NCI-H2196 (cell line): ENCODE data around the gene MIER2.
"Not testable (repeated sequence)": the region's sequence is repeated elsewhere in the genome, so short reads cannot be mapped to it uniquely, and the experiment has no call there.

Experiments used
- DNase-seq: peaks from one replicate; lab custom pipeline; 2025; ENCODE audit not compliant: unreplicated experiment; lab: John Stamatoyannopoulos, UW

Gene MIER2

DNA sequence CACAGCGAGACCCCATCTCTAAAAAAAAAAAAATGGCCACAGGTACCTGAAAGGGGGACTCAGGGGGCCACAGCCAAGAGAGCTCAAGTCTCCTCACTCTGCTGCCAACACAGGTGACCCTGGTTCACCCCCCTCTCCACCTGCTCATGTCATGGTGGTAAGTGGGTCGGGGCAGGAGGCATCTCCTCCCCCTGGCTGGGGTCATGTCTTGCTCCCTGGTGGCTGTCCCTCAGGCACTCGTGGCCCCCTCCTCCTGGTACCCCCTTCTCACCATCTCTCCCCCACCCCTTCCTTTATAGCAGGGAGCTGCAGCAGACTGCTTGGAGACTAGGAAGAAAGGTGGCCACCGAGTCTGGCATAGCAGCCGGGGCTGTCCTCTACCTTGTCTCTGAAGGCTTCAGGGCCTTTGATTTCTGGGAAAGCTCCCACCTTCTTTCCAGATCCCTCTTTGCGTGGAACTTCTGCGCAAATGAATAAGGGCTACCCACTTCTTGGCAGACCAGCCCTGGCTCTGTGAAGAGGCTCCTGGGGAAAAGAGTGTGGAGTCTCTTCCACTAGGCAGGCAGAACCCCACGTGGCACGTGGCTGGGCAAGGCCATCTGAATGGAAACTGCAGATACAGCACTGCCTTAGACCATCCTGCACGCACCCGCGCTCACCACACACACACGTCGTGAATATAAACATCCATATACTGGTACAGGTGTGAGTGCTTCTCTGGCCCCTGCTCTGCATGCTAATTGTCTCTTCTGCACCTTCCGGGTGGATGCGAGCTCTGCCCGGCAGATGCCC is 20.1 kb upstream of the MIER2 start:
- no peak for DNase-seq

DNA sequence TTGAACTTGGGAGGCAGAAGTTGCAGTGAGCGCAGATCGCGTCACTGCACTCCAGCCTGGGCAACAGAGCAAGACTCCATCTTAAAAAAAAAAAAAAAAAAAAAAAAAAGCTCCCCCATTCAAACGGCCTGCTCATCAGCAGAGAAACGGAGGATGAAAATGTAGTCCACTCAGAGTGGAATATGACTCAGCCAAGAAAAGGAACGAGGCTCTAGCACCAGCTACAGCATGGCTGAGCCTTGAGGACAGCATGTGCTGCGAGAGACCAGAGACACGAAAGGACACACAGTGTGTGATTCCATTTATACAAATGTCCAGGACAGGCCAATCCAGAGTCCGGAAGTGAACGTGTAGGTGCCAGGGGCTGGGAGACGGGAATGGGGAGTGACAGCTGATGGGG is 18.1 kb upstream of the MIER2 start:
- DNase-seq: no peak

- no peak for DNase-seq
Observed at GRCh38 chr19:362154-362553, 17.6 kb upstream of the MIER2 start.

GRCh38 chr19:359653-359925 is 15.0 kb upstream of the MIER2 start:
- DNase-seq: no peak

GRCh38 chr19:355536-355935 is 10.9 kb upstream of the MIER2 start:
- not testable (repeated sequence) for DNase-seq

- no peak for DNase-seq
Observed at GRCh38 chr19:355134-355533, 10.5 kb upstream of the MIER2 start.

GRCh38 chr19:351976-352625 is 7.5 kb upstream of the MIER2 start:
- no peak for DNase-seq

- no peak for DNase-seq
Observed at GRCh38 chr19:347946-348861, 3.6 kb upstream of the MIER2 start.

GRCh38 chr19:345320-345879 is 804 bp upstream of the MIER2 start:
- DNase-seq: no peak

- peak; percentile 65 for DNase-seq
Observed at GRCh38 chr19:343941-344624, 513 bp downstream of the MIER2 start.

- no peak for DNase-seq
Observed at GRCh38 chr19:343451-343931, 1.1 kb downstream of the MIER2 start.

GRCh38 chr19:342801-343421 is 1.7 kb downstream of the MIER2 start:
- DNase-seq: no peak

DNA sequence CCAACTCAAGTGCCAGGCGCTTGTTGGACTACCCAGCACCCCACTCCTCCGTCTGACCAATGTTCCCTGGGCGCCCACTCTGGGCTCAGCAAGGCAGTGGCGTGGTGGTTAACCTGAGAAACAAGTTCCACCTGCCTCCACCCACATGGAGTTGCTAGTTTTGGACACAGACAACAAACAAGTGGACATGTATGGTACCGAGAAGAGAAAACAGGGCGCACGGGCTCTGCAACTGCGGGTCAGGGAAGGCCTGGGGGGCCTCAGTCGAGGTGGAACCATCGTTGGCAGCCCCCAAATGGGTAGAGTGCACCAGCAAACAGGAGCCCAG is 2.5 kb downstream of the MIER2 start:
- DNase-seq: no peak

DNA sequence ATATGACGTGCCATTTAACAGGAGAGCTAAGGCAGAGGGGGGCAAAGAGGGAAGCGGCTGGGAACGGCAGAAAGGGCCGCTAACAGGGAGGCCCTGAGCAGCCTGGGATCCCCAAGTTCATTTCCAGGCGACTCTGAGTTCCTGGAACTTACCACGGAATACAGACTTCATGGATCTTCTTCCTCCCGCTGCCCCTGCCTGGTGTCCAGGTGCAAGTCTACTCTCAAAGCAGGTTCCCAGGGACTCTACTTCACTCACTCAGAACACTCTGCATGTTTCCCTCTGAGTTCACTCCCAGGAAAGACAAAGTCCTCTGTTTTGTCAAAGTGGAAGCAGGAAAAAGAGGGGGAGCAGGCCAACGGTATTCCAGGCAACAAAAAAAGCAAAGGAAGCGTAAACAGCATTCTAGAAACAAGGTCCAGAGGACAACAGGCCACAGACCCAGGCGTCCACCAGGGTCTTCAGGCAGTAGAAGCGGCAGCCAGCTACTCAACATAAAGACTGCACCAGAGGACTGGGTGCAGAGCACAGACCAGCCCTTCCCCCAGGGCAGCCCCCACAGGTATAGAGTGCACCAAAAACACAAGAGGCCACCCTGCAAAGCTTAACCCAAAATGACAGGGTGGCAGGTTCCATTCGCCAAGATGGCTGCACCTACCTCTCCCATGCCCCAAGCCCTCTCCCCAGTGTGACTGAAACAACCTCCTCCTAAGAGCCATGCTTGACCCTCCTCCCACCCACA is 3.0 kb downstream of the MIER2 start:
- no peak for DNase-seq

GRCh38 chr19:340620-341385 is 3.8 kb downstream of the MIER2 start:
- DNase-seq: no peak

- DNase-seq: no peak
Observed at GRCh38 chr19:339262-339887, 5.2 kb downstream of the MIER2 start.

- no peak for DNase-seq
Observed at GRCh38 chr19:338421-338820, 6.2 kb downstream of the MIER2 start.

DNA sequence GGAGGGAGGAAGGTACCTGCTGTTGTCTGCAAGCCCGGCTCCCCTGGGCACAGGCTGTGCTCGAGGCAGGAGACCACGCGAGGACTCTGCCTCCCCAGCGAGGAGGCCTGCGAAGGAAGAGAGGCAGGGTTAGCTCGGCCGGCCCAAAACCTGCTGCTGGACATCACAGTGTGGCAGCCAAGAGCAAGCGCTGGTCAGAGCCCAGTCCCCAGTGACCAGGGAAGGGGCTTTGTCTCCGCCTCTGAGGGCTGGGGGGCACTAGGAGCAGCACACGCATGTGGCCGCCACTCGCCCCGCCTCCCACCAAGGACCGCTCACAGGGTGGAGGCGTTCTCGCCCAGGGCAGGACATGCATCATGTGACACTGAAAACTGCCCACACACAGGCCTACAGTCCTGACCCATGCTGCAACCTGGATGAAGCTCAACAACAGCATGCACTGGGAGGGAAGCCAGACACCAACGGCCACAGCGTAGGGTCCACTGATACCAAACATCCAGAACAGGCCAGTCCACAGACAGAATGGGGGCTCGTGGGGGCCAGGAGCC is 8.5 kb downstream of the MIER2 start:
- DNase-seq: no peak
